ENCODE measurements around the gene LZTS2. TPM values are rescaled to one million over a fixed set of nuclear protein-coding genes. Genes with fewer than 3 reads are reported as not detected.

The LZTS2 gene
- total RNA-seq, 2 donors from 2014 or later = 43.9 to 47.7 TPM

DNA sequence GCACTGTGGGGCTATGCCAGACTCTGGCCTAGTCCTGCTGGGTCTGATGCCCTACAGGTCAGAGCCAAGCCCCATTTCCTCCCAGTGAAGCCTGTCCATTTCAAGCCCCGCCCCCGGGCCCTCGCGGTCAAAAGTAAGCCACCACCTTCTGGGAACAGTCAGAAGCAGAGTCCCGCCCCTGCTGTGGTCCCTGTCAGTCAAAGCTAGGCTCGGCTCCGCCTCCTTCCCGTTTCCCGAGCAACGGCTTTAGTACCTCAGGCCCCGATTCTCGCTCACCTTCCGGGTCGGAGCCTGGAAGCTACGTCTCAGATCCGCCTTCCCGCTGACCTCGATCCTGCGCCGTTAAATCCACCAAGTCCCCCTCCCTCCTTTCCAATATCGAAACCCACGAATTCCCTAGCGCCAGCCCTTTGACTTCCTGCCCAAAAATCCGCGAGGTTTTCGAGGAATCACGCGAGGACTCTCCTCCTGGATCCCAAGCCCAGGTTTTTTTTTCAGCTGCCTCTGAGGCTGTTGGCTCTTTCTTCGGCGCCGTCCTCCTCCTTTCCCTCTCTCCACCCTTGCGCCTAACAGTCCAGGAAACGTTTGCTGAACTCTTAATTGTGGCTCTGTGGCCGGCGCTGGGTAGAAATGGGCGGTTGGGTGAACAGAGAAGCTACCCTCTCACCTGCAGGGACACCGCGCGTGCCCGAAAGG, 43.2 kb downstream of the LZTS2 start:
- intact Hi-C loops (cut with DNase I) = loop anchor here in 1 of 2 donors (2.0 kb wide), 1 partner anchor 18 kb away; the partner anchor contains the start of gene KAZALD1
- ATAC-seq (peak; percentile 95), DNase-seq (peak; percentile 98)

DNA sequence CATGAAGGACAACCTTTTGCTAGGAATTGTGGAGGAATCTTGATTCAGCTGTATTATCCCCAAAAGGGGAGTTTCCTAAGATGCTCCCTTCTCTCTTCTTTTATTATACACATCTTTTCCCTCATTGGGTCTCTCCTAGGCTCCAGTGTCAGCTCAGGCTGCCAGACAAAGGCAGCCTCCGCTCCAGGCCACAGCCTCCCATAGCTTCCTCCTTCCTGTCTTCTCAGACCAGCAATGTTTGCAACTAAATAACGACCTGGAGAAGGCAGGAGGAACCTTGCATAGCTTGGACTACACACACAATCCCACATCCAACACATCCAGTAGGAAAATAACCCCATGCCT, 43.7 kb downstream of the LZTS2 start:
- ATAC-seq (peak in 1 of 2 donors; percentile 0), DNase-seq (no peak)
- intact Hi-C loops (cut with DNase I) = loop anchor here in 1 of 2 donors (2.0 kb wide), 1 partner anchor 17 kb away; the partner anchor contains the start of gene KAZALD1

DNA sequence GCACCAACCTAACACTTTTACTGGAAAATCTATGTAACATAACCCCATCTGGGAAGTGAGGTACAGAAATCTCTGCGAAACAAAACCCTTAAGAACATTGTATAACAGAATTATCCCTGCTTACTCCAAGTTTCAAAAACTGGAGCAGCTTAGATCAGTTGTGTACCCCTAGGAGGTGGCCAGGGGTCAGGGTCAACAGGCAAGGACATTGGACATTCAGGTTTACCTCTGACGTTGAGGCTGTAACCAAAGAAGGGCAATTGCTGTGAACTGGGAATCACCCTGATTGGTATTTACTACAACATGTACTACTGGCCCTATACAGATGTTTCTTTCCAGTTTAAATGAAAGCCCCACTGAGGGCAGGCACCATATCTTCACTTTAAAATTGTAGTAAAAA, 44.5 kb downstream of the LZTS2 start:
- DNase-seq (no peak), ATAC-seq (no peak)
- intact Hi-C loops (cut with DNase I) = no loop called here

DNA sequence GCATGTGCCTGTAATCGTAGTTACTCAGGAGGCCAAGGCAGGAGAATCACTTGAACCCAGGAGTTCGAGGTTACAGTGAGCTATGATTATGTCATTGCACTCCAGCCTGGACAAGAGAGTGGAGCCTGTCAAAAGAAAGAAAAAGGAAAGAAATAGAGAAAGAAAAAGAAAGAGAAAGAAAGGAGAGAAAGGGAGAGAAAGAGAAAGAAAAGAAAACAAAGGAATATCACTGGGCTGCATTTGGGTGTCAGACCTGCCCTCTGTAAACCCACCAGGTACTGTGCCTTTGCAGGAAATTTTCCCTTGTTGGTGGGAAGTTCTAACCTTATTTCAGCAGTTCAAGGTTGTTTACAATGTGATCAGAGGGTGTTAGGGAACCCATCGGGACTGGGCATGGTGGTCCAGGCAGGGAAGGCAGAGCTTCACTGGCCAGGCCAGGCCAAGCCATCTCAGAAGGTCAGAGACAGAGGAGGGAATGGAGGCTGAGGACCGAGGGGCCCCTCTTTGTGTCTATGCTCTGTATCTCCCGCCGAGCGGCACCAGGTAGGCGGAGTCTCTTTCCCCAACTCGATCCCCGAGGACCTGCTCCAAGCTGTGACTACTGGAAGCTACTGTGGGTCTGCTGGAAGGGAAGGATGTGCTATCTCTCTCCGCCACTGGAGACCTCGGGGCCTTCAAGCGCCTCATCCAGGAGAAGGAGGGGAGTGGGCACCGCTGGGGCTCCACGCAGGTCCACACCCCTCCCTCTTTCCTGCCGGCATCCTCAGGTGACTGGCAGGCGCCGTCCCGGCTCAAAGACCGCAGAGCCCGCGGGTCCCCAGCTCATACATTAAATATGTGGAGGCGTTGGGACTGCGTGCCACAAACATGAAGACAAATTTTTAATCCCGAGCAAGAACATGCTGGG, 47.0 kb downstream of the LZTS2 start:
- DNase-seq = no peak
- intact Hi-C loops (cut with DNase I) = no loop called here

DNA sequence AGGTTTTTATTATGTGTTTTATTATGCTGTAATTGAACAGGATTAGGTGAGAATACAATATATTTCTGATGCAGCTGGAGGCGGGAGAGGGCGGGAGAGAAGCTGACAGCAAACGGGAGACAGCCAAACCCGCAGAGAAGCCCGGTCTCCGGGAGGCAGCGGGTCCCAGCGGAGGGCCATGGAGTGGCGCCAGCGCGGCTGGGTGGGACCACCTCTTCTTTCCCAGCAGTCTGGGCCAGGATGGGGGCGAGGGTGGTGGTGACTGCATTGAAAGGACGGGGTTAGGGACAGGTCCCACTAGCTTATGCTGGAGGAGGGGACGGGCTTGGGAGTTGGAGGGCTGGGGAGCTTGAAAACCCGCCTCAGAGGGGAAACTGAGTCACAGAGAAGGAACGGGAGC, 47.7 kb downstream of the LZTS2 start:
- intact Hi-C loops (cut with DNase I) = no loop called here
- no peak for DNase-seq
- no peak for ATAC-seq

More for the DNA sequence above, 47.0 kb downstream of the LZTS2 start:
- no peak for ATAC-seq

DNA sequence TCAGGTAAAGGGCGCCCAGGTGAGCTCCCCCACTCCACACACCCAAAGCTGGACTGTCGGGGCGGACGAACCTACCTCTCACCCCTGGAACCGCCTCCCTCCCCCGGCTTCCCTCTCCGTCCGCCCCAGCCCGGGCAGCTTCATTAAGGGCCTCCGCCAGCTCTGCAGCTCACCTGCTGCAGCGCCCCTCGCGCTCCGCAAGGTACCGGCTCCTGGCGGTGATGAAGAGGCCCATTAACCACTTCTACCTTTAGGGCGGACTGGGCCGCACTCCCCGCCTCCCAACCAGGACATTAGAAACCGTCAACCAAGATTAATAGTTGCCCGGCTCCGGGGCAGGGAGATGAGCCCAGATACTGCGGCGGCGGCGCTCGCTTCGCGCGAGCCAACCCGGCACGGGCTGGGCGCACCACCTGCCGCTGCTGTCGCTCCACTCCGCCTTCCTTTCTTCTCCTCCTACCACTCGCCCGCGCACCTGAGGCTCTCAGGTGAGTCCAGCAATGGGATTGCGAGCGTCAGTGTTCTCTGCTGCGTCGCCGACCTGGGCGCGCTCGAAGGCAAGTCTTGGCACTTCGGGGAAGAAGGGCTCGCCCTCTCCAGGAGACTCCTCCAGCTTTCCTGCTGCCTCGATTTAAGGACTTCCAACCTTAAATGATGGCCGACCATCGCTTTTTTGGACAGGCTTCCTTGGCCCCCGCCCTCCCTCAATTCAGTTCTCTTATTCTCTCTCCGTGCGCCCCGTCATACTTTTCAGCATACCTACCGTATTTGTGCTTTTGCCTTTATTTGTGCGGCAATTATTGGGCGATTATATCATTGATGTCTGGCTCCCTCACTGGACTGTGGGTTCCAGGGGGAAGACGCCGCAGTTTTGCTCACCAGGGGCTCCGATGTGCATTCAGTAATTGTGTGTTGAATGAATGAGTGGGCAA, 48.6 kb downstream of the LZTS2 start:
- intact Hi-C loops (cut with DNase I) = no loop called here
- no peak for ATAC-seq
- no peak for DNase-seq

DNA sequence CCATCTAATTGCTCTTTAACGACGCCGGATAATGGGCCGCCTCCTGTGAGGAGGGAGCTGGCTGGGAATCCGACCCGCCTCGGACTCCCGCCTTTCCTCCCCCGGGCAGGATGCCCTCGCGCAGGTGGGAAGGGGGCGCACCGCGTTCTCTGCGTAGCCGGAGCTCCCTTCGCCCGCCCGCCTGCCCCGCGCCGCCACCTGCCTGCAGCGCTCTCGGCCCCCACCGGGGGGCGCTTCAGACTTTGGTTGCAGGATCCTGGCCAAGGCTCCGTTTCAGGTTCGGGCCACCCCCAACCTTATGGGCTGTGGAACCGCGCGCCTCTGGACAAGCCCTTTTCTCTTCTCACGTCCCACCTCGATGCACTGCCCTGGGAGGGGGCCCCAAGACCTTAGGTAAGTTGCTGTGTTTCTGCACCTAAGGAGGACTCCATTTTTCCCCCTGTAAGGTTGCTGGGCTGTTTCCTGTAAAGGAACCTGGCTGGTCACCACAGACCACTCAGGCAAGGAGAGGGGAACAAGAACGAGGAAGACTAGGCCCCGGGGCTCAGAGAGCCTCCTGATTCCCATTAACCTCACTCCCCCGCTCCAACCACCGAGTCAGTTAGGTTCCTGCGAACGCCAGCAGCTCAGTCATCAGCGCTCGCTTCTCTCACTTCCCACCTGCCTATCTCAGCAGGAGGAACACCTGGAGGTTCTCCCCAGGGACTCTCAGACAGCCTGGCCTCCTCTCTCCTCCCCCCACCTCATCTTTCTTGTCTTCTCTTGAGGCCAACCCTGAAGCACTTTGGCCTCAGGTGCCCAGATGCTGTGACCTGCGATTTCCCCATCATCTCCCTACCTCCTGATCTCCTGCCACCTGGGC, 50.8 kb downstream of the LZTS2 start:
- peak; percentile 57 for DNase-seq
- peak; percentile 64 to 66 for ATAC-seq
- intact Hi-C loops (cut with DNase I) = no loop called here

DNA sequence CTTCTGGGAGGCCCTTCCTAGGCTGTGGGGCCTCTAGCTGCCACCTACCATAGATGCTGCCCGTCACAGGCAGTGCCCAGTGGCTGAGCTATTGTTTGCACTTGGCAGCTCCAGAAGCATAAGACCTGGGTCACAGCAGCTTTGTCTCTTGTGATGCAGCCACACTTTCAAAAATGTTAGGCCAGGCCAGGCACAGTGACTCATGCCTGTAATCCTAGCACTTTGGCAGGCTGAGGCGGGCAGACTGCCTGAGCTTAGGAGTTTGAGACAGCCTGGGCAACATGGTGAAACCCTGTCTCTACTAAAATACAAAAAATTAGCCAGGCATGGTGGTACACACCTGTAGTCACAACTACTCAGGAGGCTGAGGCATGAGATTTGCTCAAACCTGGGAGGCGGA, 52.7 kb downstream of the LZTS2 start:
- intact Hi-C loops (cut with DNase I) = no loop called here
- ATAC-seq (no peak), DNase-seq (no peak)

DNA sequence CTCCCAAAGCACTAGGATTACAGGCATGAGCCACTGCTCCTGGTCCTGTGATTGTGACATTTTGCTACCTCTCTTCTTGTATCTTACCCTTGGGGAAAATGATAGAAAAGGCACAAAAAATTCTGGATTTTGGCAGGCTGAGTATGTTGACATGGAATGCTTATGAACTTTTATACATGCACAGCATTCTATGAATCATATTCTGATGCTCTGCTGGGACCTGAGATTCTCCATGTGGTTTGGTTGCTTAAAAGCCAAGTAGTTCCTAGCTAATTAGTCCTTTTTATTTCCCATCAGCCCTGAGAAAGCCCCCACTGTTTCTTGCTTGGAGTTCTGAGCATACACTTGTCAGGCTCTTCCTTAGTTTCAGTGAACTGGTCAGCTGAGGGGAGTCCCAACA, 53.9 kb downstream of the LZTS2 start:
- ATAC-seq (no peak), DNase-seq (no peak)
- intact Hi-C loops (cut with DNase I) = no loop called here

DNA sequence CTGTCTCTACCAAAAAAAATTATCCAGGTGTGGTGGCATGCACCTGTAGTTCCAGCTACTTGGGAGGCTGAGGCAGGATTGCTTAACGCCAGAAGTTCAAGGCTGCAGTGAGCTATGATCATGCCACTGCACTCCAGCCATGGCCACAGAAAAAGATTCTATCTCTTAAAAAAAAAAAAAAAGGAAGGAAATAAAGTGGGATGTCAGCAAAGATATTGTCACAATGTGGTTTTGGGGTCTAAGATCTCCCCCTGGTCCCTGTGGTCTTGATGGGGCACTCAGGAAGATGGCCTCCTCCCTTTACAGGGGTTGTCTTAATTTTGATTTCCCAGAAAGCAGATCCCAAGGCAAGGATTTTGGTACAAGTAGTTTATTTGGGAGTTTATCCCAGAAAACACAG, 54.7 kb downstream of the LZTS2 start:
- DNase-seq = no peak
- ATAC-seq = no peak
- intact Hi-C loops (cut with DNase I) = no loop called here

DNA sequence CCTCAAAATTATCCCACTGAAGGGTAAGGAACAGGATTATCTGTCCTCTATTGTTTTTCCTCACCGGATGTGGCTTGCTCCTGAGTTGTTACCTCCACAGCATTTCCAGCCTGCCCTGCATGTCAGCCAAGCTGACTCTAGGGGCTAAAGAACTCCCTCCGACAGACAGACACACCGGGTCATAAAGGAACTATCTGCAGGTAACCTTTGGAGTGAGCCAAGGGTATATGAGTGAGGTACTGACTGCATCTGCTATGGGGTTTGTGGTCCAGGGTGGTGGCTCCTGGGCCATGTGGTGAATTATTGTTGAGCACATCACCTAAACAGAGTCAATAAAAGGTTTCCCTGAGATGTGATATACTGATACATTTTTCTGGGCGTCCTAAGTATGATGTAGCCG, 55.3 kb downstream of the LZTS2 start:
- intact Hi-C loops (cut with DNase I) = no loop called here
- ATAC-seq = no peak
- DNase-seq = no peak

DNA sequence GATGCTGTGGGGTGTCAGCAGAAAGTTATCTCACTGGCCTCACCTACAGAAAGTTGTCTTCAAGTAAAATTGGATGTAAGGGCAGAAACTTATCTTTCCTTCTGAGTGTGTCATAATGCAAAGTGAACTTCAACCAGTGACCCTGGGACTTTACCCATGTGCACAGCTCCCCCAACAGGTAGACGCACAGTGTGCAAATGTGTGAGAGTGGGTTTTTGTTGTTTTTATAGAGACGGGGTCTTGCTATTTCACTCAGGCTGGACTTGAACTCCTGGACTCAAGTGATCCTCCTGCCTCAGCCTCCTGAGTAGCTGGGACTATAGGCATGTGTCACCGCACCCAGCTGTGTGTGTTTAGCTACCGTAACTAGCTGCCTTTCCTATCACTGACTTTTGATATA, 55.8 kb downstream of the LZTS2 start:
- intact Hi-C loops (cut with DNase I) = no loop called here
- DNase-seq (no peak), ATAC-seq (no peak)

DNA sequence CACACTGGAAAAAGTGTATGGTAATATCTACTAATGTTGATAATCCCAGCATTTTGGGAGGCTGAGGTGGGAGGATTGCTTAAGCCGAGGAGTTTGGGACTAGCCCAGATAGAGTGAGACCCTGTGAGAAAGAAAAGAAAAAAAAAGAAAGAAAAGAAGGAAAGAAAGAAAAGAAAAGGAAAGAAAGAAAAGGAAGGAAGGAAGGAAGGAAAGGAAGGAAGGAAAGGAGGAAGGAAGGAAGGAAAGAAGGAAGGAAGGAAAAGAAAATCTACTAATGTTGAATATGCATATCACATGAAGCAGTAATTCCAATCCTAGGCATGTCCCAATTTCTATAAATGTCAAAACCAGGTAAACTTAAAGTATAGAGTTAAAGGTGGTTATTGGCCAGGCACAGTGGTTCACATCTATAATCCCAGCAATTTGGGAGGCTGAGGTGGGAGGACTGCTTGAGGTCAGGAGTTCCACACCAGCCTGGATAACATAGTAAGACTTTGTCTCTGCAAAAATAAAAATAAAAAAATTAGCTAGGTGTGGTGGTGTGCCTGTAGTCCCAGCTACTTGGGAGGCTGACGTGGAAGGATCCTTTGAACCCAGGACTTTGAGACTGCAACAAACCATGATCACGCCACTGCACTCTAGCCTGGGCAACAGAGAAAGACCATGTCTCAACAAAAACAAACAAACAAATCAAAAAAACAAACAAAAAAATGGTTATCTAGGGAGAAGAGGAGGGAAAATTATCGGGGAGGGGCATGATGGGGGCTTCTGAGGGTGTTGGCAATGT, 57.0 kb downstream of the LZTS2 start:
- intact Hi-C loops (cut with DNase I) = no loop called here

More for the DNA sequence above, 57.0 kb downstream of the LZTS2 start:
- DNase-seq (no peak), ATAC-seq (no peak)

Small RNA genes within 50 kb of the gene (microRNA-seq; reads per million reads assigned to microRNA genes)
- gene MIR608 = 0 reads per million in 2 donors

Other genes with a start within 250 kb of the LZTS2 start
- gene SLF2, start 86.8 kb upstream of the LZTS2 start, total RNA-seq = 10 to 100 TPM; 18.0 to 19.3 TPM
- 1 to 10 TPM; 2.4 to 2.7 TPM for gene SEMA4G, start 30.3 kb upstream of the LZTS2 start, total RNA-seq
- gene MRPL43, start 12.3 kb upstream of the LZTS2 start, total RNA-seq = 10 to 100 TPM; 47.3 to 52.0 TPM
- 1 to 10 TPM; 4.8 to 6.5 TPM for gene TWNK, start 12.3 kb upstream of the LZTS2 start, total RNA-seq
- gene PDZD7, start 31.3 kb downstream of the LZTS2 start, total RNA-seq = under 1 TPM; 0.44 to 0.50 TPM
- gene SFXN3, start 31.4 kb downstream of the LZTS2 start, total RNA-seq = 10 to 100 TPM; 22.8 to 28.9 TPM
- 1 to 10 TPM; 7.1 to 7.2 TPM for gene KAZALD1, start 62.2 kb downstream of the LZTS2 start, total RNA-seq
- under 1 TPM in 1 of 2 donors, not detected in 1; 0.21 TPM for gene TLX1, start 131.5 kb downstream of the LZTS2 start, total RNA-seq
- gene LBX1, start 229.7 kb downstream of the LZTS2 start, total RNA-seq = not detected

Measured in left cardiac atrium (tissue), 4 donors.